AG08395 (cell line): ENCODE data around the gene ATXN10.
"Not testable (repeated sequence)": the region's sequence is repeated elsewhere in the genome, so short reads cannot be mapped to it uniquely, and the experiment has no call there.

ENCODE experiments used
- DNase-seq: peaks from one replicate; pipeline ENCODE4 v3.0.0; 2012; ENCODE audit warnings: mixed read lengths, low spot score

ATXN10 gene

DNA sequence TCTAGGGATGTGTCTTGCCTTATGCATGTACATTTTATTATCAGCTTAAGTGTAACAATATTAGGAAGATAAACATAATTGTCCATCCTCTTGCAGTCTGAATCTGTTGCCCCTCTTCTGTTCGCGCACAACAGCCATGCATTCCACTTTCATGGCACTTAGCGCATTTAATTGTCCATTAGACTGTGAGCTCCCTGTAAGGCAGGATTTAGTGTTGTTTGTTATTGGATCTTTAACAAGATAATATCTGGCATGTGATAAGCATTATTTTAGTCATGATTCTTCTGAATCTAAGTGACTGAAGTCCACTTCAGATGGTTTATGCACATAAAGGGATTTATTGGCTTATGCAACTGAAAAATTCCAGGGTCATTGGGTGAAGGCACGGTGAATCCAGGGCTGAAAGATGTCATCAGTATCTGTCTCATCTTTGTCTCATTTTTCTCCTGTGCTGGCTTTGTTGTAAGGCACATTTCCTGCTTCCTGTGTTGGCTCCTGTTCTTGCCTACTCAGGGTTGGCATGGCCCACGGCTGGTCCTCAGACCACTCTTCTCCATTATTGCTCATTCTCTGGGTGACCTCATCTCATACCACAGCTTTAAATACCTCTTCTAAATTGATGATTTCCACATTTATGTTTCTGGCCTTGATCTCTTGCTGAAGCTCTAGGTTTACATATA lies 37.6 kb downstream of the ATXN10 start:
- DNase-seq = peak; percentile 75

DNA sequence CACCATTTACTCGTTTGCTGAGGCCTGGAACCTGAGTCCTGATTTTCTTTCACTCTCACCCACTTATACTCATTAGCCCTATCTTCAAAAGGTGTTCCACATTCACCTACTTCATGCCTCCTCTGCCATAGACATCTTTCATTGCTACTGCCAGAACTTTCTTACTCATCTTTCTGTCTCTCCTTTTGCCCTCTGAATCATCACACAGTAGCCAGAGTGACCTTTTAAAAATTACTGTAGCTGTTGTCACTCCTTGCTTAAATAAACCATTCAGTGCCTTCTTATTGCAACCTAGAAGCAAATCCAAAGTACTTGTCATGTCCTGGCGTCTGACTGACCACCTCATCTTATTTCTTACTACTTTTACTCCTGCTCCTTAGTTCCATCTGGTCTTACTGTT lies 38.2 kb downstream of the ATXN10 start:
- DNase-seq = peak; percentile 48

- DNase-seq = no peak
Measured at GRCh38 chr22:45710469-45710868, 38.8 kb downstream of the ATXN10 start.

DNA sequence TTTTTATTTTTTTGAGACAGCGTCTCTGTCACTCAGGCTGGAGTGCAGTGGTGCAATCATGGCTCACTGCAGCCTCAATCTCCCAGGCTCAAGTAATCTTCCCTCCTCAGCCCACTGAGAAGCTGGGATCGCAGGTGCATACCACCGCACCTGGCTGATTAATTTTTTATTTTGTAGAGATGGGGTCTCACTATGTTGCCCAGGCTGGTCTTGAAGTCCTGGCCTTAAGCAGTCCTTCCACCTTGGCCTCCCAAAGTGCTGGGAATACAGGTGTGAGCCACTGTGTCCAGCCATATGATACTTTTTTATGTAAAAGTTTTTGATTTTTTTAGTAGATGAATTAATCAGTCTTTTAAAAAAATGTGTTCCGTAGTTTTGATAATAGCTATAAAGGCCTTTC lies 42.8 kb downstream of the ATXN10 start:
- DNase-seq = not testable (repeated sequence)

GRCh38 chr22:45717789-45718188 lies 46.2 kb downstream of the ATXN10 start:
- peak; percentile 61 for DNase-seq

DNA sequence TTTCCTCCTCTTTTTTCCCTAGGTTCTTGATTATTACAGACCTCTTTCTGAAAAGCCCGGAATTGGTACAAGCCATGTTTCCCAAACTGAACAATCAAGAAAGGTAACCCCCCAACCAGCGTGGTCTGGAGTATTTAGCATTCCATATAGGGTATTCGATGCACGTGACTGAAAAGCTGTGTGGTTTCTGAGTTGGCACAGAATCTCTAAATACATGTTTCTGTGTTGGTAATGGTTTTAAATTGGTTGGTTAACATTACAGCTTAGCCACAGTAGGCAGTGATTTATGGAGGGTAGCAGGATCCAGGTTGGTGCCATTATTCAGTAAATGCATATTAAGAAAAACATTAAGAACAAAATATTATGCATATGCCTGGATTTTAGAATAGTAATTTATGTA lies 46.8 kb downstream of the ATXN10 start:
- DNase-seq = no peak

DNA sequence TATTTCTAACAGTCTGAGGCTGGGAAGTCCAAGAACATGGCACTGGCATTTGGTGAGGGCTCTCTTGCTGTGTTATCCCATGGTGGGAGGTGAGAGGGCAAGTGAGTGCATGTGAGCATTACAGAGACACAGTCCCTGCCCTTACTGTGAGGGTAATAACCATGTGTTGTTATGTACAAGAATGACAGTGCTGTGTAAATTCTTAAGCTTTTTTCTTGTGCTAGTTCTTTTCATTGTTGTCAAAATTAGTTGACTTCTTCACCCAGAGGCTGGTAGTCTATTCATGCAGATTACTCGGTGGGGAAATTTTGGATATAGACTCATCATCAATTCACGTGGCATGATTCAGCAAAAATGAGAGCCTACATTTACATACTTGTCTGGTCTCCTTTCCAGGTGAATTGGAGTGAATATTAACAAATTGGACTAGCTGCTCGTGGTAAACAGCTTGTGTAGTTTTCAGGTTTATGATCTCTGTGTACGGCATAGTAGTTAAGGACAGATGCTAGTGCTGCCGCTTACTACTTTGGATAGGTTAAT lies 49.3 kb downstream of the ATXN10 start:
- no peak for DNase-seq

GRCh38 chr22:45722006-45722405 lies 50.4 kb downstream of the ATXN10 start:
- DNase-seq = no peak

DNA sequence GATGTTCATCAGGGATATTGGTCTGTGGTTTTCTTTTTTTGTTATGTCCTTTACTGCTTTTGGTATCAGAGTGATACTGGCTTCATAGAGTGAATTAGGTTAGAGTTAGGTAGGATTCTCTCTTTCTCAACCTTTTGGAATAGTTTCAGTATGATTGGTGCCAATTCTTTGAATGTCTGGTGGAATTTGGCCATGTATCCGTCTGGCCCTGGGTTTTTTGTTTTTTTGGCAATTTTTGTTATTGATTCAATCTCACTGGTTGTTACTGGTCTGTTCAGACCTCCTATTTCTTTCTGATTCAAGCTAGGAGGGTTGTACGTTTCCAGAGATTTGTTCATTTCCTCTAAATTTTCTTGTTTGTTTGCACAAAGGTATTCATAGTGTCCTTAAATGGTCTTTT lies 54.4 kb downstream of the ATXN10 start:
- DNase-seq = no peak

DNA sequence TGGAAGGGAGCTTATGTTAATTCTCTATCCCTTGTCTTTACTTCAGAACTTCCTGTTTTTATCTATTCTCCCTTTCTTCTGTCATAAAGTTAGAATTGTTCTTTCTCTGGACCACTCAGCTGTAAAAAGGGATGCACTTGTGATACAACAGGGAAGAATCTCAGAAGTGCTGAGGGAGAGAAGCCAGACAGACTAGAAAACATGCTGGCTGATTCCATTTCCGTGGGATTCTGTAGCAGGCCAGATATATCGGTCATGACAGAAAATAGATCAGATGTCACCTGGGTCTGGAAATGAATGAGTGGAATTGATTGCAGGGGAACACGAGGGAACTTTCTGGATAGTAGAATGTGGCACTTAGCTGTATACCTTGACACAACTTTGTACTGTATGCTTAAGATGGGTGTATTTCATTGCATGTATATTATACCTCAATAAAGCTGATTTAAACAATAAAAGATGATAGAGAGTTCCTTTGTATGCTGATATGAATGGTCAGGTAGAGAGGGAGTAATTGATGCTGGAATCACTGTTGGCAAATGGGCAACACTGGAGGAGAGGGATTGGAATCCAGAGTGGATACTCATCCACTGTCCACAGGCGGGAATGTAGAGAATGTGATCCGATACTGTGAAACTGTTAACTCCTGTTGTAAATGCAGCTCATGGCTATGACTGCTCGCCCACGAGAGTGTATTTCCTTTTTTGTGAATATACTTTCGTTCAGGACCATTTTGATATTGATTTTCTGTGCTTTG lies 59.6 kb downstream of the ATXN10 start:
- peak; percentile 30 for DNase-seq

DNA sequence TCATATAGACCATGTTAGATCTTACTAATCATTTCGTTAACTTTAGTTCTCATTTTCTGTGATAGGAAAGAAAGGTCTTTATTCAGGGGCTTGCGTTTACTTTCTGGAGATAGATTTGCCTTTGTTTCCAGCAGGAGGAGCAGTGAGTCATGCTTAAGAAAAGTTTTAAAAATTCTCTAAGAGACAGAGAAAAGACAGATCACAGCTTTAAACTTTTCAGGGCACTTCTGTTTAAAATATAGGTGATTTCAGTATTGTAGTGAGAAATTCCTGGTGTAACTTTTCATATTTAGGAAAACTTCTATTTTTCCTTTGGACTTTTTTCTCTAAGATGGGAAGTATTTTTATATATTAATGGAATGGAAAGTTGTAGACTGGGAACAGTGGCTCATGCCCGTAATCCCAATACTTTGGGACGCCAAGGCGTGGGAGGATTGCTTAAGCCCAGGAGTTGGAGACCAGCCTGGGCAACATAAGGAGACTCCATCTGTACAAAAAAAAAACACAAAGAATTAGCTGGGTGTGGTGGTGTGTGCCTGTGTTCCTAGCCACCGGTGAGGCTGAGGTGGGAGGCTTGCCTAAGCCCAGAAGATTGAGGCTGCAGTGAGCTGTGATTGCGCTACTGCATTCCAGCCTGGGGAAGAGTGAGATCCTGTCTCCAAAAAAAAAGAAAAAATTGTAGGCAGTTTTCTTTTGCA lies 60.3 kb downstream of the ATXN10 start:
- peak; percentile 21 for DNase-seq

DNA sequence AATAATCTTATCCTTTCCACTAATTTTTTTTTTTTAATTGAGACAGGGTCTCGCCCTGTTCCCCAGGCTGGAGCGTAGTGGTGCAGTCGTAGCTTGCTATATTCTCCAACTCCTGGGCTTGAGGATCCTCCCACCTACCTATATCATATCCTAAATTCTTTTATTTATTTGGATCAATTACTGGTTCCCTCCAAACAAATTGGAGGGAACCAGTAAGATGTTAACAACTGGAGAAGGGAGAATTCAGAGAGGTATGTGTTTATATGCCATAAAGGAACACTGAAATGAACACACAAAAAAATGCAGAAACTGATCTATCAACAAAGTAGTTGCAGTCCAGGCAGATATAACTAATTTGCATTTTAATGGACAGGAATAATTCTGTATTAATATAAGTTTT lies 63.6 kb downstream of the ATXN10 start:
- no peak for DNase-seq

GRCh38 chr22:45738206-45738605 lies 66.6 kb downstream of the ATXN10 start:
- no peak for DNase-seq

GRCh38 chr22:45740236-45740635 lies 68.6 kb downstream of the ATXN10 start:
- DNase-seq = no peak

DNA sequence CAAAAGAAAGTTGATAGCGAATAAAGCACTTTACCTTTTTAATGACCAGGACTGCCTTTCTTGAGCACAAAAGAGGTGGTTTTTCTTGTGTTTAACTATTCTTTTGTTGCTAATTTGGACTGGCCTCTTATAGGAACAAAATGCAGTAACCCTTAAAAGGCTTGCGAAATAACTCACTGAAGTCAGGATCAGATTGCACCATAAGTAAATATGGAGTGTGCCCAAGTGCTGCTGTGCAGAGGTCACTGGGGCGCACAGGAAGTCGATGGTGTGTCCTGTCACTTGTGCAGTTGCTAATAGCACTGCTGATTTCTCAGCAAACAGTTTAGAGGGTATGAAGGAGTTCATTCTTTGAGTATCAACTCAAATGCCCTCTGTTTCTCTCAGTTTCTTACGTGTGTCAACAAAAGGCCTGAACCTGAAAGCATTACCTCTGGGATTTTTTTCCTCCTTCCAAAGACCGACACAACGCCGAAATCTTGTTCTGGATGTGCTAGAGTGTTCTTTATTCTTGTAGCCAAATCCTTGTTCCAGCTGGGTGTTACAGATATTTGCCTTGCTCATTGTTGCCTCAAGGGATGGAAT lies 71.3 kb downstream of the ATXN10 start:
- DNase-seq = peak; percentile 33

DNA sequence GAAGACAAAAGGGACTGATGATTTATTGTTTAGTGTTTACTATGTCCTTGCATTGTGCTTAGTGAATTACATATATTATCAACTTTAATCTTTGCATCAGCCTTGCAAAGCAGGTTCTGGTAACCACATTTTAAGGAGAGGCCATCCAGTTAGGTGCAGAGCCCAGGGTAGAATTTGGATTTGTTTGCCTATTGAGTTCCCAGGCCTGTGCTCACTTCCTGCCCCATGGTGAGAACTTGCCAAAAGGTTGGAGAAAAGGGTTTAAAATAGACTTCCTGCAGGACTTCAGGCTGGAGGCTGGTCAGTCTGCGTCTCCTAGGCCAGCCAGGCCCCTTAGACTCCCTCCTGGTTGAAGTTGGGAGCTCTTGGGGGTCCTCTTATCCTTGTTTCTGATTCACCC lies 72.1 kb downstream of the ATXN10 start:
- no peak for DNase-seq

- no peak for DNase-seq
Measured at GRCh38 chr22:45744442-45744841, 72.8 kb downstream of the ATXN10 start.

DNA sequence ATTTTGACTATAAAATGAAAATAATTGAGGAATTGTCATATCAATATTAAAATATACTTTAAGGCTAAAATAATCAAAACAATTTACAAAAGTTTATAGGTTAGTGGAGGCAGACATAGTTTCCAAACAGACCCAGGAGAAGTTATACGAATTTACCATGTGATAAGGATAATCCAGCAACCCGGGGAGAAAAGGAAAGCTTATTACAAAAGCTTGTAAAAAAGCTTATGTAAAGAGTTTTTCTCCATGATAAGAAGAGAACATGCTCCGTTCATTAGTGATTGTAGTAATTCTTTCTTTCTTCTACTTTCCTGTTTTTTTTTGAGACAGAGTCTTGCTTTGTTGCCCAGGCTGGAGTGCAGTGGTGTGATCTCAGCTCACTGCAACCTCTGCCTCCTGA lies 79.0 kb downstream of the ATXN10 start:
- DNase-seq = no peak

- DNase-seq = no peak
Measured at GRCh38 chr22:45752036-45752435, 80.4 kb downstream of the ATXN10 start.

DNA sequence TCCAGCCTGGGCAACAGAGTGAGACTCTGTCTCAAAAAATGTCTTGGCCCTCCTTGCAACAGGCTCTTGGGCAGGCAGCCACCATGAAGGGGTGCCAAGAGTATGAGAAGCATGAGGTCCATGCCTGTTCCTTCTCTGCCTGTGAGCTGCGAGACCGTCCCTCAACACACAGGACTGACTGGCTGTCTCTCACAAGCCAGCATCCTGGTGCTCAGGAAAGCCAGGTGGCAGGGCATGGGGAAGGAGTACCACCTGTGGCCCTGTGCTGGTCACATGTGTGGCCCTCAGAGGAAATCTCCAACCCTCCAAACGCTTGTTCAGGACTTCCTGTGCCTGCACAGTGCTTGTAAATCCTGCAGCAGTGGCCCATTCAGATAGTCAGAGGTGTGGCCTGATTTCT lies 83.2 kb downstream of the ATXN10 start:
- no peak for DNase-seq

DNA sequence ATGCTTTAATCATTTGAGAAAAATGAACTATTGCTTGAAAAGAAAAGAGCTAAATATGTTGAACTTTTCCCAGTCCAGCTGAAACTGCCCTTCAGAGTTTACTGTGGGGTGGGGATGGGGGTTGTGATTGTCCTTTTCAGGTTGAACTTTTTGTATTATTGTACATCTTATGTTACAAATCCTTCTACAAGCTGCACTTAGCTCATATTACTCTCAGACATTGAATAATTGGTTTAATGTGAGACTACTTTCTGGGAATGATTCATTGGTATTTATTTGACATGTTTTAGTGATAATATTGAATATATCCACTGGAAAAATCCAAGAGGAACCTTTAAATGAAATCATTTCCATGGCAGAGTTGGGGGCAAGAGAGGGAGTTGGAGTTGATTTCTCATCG lies 84.9 kb downstream of the ATXN10 start:
- DNase-seq = no peak

DNA sequence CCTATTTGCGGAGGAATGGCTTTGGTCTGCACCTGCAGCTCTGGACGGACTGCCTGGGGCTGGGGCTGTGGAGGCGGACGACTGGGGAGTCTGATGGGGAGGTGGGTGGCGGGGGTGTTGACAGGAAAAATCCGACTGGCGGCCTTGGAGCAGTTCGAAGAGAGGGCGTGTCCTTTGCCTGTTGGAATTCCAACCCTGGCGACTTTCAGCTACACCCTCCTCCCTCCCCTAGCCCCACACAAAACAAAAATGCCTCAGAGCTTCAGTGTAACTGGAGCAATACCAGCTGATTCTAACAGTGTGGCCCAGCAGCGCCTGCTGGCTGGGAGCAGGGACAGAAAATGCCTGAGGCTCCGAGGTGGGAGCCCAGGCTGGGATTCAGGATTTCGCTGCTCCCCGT lies 85.4 kb downstream of the ATXN10 start:
- peak; percentile 57 for DNase-seq

DNA sequence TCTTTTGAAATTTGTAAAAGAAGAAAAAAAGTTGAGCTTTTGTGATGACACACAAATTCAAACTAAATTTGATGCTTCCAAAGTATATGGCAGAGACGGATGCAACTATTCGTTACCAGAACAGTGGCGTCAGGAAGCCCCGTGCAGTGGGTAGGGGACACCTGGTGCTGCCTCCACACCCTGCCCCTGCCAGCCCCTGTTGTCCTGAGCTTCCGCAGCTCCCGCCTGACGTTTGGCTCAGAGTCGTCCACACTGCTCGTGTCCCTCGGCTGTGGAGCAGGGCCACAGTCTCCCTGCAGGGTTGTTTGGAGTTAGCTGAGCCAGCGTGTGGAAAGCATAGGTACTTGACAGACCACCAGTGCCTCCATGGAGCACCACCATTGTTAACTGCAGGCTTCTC lies 86.3 kb downstream of the ATXN10 start:
- DNase-seq = no peak
